Hepatocyte (in vitro differentiated cells): ENCODE results near the gene CPED1.

ENCODE experiments used
- EZH2 ChIP-seq: fragments of 200-600 bp; sonication (generic); IDR thresholded peaks from 2 replicates; pipeline ENCODE4 v1.6.1; 2016; ENCODE audit warnings: antibody characterized with exemption, mild to moderate bottlenecking, borderline replicate concordance
- TF ChIP-seq, protein P1 (sequence below): fragments of 200-600 bp; sonication (generic); IDR thresholded peaks from 2 replicates; pipeline ENCODE4 v1.5.1; 2016; ENCODE audit warnings: antibody characterized with exemption, mild to moderate bottlenecking; ENCODE audit not compliant: poor library complexity

DNA sequence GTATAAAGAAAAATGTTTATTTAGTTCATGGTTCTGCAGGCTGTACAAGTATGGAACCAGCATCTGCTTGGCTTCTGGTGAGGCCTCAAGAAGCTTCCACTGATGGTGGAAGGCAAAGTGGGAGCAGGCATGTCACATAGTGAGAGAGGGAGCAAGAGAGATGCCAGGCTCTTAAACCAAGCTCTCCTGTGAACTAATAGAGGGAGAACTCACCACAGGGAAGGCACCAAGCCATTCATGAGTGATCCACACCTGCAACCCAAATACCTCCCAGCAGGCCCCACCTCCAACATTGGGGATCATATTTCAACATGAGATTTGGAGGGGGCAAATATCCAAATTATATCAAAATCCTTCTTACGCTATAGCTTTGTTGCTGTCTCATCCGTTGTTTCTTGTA lies 113.1 kb downstream of the CPED1 start:
- no peak for TF ChIP-seq EZH2
- TF ChIP-seq, protein P1, sequence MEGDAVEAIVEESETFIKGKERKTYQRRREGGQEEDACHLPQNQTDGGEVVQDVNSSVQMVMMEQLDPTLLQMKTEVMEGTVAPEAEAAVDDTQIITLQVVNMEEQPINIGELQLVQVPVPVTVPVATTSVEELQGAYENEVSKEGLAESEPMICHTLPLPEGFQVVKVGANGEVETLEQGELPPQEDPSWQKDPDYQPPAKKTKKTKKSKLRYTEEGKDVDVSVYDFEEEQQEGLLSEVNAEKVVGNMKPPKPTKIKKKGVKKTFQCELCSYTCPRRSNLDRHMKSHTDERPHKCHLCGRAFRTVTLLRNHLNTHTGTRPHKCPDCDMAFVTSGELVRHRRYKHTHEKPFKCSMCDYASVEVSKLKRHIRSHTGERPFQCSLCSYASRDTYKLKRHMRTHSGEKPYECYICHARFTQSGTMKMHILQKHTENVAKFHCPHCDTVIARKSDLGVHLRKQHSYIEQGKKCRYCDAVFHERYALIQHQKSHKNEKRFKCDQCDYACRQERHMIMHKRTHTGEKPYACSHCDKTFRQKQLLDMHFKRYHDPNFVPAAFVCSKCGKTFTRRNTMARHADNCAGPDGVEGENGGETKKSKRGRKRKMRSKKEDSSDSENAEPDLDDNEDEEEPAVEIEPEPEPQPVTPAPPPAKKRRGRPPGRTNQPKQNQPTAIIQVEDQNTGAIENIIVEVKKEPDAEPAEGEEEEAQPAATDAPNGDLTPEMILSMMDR: no peak
